NCI-H345 (cell line): ENCODE measurements around the gene ATP5PD.
"Not testable (repeated sequence)": the region's sequence is repeated elsewhere in the genome, so short reads cannot be mapped to it uniquely, and the experiment has no call there.

Source experiments
- DNase-seq: peaks from one replicate; lab custom pipeline; 2025; lab: John Stamatoyannopoulos, UW

ATP5PD gene

DNA sequence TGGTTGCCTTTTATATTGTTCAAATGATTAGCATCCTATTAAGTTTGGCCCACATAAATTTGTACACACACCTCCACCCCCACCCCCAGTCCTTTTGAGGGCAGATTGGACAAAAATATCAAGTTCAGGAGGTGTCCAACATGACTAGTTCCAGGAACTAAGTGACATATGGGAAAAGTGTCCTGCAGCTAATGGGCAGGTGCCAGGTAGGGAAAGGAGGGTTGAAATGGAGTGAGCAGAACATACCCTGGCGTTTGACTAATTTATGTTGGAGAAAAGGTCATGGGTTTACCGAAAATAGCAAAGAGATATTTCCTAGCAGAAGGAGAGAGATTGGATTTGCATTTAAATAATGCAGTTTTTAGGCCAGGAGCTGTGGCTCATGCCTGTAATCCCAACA, 5.2 kb upstream of the ATP5PD start:
- DNase-seq = no peak

DNA sequence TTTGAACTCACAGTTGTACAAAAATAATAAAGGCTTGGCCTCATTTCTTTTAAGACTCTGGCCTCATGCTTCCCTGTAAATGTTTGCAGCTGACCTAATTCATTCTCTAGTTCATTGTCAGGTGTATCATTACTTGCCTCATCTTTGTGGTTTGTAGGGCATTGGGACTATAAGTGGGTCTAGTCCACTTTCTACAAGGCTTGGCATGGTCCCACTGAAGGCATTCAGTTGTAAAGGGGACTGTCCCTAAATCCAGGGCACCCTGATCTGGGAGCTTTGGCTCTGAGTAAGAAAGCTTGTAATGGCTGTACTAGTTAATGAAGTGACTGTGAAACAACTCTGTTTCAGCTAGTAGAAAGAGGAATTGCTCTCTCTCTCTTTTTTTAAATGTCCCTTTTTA, 2.9 kb upstream of the ATP5PD start:
- no peak for DNase-seq

DNA sequence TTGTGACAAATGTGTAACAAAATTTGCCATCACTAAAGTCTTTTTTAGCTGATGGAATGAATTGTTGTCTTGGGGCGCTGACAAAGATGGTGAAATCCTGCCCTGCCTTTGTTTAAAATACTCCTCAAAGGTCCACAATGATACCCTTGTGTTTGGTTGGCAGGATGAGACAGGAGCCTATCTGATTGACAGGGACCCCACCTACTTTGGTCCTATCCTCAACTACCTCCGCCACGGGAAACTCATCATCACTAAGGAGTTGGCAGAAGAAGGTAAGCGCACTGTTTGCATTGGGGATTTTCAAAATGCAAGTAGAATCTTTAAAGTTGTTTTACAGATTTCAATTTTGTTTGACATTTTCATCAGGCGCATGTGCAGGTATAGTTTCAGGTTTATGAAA, 2.3 kb upstream of the ATP5PD start:
- DNase-seq = no peak

DNA sequence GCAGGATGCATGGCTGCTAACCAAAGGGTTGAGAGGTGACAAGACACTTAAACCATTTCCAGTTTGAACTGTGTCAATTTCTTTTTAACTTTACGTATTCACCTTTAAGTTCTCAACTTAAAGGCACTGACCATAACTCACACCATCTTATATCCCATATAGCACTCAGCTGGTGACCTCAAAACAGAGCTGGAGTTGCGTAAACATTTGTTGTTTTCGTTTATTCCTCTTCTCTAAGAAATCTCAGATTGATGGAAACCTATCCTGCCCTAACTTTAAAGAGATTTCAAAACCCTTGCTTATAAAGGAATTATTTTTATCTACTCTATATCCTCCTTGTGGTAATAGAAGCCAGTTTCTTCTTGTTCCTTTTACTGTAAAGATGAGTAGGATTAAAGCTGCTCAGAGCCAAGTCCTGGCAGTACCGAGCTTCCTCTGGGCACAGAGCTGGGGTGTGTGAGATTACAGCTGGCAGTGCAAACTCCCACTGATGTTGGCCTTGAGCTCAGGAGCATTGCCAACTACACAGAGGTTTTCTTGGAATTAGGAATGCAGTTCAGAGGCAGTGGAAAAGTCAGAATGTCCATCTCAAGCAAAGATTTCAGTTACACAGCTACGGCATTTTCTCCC, 1.6 kb upstream of the ATP5PD start:
- no peak for DNase-seq

DNA sequence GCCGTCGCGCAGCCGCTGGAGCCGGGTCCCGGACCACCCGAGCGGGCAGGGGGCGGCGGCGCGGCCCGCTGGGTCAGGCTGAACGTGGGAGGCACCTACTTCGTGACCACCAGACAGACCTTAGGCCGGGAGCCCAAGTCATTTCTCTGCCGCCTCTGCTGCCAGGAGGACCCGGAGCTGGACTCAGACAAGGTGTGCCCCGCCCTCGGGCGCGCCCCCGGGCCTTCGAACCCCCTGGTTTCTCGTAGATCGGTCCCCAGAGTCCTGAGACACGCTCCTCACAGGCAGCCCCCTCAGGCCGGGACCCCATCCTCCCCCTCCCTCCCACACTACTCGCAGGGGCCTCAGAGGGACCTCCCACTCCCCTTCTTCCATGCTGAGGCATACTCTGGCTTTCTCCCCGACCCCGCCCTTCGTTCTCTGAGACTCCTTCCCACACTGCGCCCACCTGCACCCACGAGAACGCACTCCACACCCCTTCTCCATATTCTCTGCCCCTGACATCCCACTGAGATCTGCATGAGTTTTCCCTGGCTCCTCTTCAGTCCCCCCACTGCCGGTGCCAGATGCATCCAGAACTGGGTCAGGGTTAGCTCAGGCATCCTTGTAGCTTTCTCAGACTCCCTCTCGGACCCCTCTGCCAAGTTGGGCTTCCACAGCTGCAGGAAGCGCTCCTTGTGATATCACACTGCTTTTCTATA, 779 bp upstream of the ATP5PD start:
- peak; percentile 30 for DNase-seq

DNA sequence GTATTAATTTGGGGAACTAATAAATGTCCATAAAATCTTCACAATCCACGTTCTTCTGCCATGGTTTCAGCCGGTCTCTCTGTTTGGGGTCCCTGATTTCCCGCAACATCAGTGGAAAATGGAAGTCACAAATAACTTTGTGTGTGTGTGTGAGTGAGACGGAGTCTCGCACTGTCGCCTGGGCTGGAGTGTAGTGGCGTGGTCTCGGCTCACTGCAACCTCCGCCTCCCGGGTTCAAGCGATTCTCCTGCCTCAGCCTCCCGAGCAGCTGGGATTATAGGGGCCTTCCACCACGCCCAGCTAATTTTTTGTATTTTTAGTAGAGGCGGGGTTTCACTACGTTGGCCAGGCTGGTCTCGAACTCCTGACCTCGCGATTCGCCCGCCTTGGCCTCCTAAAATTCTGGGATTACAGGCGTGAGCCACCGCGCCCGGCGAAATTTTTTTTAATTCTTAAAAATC, 793 bp downstream of the ATP5PD start:
- not testable (repeated sequence) for DNase-seq

DNA sequence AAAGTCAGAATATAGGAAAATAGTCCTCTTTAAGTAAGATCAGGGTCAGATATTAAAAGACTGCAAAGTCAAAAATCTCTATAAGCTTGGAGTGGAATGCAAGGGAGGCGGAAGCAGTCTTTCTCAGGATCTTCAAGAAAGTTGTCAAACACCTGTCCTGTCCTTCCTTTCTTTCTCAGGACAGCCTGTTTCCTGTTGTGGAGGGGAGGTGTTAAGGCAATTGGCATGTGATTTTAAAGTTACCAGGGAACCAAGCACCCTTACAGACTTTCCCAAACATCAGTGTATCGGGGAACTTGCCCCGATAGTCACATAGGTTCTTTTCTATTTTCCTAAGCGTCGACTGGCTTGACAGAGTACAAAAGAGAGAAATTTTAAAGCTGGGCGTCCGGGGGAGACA, 2.1 kb downstream of the ATP5PD start:
- no peak for DNase-seq

DNA sequence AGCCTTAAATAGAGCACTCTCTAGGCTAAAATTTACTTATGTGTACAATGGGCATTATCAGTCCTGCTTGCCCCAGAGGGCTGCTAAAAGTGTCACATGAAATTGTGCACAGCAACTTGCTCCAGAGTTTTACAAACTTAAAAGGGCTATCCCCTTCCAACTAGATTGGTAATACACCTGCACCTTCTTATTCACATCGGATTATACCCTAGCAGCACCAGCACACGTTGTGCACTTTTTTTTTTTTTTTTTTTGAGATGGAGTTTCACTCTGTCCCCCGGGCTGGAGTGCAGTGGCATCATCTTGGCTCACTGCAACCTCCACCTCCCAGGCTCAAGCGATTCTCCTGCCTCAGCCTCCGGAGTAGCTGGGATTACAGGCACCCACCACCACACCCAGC, 3.0 kb downstream of the ATP5PD start:
- not testable (repeated sequence) for DNase-seq

DNA sequence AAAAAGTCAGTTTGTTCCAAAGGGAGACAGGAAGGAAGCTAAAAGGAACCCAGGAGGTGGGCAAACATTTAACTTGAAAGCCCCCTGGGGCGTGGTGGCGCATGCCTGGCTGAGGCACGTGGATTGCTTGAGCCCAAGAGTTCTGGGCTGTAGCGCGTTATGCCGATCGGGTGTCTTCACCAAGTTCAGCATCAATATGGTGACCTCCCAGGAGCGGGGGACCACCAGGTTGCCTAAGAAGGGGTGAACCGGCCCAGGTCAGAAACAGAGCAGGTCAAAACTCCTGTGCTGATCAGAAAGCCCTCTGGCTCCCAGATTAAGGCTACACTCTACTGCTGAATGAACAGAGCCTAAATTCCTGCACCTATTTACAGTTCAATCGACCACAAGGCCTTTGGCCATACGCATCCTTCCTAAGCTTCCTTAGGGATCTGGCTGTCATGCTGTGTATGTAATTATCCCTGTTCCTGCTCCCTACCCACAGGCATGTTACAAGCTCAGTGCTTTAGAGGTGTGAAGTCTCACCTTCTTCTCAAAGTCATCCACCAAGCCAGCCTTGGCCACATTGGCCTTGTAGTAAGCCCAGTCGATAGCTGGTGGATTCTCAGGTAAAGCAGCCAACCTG, 5.0 kb downstream of the ATP5PD start:
- DNase-seq = no peak

DNA sequence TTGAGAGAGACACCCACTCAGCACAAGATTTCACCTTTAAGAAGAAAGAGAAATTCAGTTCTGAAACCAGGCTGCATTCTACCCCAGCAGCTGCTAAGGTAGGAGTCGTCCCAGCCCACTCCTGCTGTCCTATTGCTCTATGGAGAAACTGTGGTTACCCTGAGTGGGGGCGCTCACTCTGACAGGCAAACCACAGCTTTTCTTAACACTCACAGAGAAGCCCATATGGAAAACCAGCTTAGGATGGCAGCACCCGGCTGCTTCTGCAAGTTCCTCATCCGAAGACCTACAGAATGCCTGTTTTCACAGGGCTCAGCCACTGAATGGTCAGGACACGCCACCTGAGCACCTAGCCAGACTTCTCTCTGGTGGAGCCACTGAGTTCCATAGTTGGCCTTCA, 7.5 kb downstream of the ATP5PD start:
- no peak for DNase-seq

DNA sequence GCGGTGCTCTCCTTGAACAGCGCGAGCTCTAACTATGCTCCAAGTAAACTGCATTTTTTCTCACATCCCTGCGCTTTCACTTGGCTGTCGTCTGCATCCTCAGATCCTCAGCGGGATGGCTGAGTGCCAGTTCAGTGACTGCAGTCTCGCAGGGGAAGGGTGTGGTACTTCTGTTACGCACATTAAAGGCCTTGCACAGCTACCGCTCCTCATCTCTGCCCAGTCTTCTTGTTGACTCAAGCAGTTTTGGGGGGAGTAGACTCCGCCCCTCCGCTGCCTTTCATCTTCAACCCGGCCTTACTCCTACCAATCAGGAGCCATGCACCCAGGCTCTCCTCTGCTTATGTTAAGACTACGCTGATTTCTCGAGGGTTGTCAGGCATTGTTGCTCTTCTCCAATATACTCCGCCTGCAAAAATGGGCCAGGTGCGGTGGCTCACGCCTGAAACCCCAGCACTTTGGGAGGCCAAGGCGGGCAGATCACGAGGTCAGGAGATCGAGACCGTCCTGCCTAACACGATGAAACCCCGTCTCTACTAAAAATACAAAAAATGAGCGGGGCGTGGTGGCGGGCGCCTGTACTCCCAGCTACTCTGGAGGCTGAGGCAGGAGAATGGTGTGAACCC, 10.0 kb downstream of the ATP5PD start:
- no peak for DNase-seq

DNA sequence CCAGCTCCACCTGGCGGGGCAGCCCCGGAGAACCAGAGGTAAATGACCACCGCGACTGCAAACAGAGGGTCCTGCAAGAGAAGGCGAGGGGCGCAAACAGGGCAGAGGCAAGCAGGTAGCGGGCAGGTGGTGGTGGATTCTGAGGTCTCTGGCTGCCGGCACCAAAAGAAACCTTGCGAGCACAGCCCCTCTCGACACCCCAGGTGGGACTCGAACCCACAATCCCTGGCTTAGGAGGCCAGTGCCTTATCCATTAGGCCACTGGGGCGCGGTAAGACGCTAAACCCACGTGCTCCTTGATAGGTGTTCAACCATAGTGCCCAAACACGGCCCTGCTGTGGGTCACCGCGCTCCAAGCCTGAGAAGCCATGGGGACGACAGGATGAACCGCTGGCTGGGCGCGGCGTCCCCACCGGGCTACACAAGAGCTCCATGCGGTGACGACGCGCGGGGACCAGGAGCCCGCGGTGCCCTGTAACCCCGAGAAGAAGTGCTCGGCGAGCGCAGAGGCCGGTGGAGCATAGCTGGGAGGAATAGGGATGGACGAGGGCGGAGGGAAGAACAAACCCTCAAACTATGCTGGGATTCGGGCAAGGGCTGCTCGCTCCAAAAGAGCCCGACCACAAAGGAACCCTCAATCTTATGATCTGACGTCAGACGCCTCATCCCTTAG, 12.4 kb downstream of the ATP5PD start:
- DNase-seq = peak; percentile 94

DNA sequence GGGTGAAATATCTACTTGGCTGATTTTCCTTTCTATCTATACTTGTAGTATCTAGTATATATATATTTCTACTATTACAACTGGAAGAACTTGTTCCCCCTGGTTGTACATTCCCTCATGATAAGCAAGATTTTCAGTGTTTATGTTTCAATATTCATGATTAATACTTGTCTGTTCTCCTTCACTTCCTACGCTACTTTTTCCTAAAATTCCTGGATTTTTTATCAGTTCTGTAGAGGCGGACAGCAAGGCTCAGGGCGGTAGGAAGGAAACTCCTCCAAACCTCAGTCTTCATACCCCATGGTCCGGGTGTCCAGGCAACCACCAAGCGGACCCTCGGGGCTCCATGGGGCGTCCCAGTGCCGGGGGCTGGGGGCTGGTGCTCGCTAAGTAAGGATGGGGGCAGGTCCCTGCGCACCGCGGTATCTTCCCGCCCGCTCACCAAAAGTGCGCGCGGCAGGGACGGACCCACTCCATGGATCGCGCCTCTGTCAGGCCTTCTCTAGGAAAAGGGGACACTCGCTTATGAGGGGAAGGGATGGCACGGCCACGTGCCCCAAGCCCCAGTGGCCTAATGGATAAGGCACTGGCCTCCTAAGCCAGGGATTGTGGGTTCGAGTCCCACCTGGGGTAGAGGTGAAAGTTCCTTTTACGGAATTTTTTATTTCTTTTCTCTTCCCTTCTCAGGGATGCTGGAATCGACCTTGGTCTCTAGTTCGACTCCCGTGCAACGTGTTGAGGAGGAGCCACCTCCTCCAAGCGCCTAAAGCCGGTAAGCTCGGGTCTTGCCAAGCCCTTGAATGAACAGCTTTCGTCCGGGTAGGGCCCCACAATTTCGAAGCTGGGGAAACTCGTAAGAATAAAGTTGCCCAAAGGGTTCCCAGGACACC, 13.2 kb downstream of the ATP5PD start:
- peak; percentile 97 for DNase-seq

DNA sequence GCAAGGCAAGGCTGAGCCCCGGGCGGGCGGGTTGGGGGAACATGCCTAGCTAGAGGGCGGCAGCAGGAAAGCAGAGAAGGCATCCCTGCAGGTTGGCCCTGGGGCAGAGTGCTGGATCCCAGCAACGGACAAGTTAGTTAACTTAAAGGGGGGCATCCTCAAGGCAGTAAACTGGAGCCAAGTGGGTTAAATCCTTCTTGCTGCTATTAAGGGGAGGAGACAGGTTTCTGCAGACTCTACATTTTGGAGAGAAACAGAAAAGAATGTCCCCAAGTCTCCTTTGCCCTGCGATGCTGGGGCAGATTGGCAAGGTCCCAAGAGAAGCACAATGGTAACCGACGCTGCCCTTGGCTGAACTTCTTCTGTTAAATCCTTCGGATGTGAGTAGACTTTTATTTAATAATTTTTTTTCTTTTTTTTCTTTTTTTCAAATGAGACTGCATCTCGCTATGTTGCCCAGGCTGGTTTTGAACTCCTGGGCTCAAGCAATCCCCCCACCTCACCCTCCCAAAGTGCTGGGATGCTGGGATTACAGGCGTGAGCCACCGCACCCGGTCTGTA, 14.0 kb downstream of the ATP5PD start:
- DNase-seq = peak; percentile 39

DNA sequence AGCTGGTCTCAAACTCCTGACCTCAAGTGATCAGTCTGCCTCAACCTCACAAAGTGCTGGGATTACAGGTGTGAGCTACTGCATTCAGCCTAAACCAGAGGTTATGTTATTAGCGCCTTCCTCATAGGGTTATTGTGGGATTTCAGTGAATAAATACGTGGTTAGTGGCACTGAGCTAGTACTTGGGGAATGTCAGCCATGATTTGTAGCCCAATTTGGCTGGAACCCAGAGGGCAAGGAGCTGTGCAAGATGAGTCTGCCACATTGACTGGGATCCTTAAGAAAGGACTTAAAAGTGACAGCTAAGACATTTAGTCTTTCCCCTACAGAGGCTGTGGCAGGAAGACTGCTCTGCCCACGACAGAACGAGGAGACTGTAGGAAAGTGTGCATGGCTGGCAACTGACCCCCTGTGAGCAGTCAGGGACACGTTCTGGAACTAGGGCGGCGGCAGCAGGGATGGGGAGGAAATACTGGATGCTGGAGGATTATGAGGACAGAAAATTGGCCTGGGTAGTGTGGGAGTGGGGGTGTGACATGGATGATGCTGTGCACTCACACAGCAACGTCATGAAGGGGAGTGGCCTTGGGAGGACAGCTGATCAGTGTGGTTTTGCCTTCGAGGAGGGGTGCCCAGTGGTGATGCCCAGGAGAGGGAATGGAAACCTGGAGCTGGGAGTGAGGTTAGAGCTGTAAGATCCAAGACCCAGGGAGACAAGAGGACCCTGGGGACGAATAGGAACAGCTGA, 14.6 kb downstream of the ATP5PD start:
- DNase-seq = peak; percentile 93

DNA sequence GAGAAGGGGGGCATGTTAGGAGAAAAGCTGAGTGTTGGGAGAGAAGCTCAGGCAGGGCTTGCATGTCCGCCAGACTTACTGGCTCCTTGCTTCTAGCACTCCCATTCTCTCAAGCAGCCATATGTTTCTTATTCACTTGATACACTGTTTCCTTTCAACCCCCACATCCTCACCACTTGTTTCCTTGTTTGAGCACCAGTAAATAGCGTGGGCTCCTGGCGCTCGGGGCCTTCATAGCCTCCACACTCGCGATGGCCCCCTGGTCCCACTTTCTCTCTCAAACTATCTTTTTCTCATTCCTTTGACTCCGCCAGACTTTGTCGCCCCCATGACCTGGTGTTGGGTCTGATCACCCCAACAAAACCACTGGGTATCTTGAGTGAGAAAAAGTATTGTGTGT, 16.6 kb downstream of the ATP5PD start:
- no peak for DNase-seq

DNA sequence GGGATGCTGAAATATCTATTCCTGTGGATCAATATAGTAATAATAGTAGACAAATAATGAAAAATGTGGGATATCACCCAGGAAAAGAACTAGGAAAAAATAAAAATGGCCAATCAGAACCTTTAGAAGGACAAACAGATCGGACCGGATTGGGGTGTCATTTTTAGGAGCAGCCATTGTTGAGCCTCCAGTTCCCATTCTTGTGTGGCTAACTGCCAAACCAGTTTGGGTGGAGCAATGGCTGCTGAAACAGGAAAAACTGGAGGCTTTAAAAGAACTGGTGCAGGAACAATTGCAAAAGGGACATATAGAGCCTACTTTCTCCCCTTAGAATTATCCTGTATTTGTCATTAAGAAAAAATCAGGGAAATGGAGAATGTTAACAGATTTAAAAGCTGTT, 20.1 kb downstream of the ATP5PD start:
- not testable (repeated sequence) for DNase-seq

DNA sequence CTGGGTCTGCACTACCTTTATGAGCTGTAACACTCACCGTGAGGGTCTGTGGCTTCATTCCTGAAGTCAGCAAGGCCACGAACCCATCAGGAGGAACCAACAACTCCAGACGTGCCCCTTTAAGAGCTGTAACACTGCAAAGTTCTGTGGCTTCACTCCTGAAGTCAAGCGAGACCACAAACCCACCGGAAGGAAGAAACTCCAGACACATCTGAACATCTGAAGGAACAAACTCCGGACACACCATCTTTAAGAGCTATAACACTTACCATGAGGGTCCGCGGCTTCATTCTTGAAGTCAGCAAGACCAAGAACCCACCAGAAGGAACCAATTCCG, 21.4 kb downstream of the ATP5PD start:
- DNase-seq = not testable (repeated sequence)

DNA sequence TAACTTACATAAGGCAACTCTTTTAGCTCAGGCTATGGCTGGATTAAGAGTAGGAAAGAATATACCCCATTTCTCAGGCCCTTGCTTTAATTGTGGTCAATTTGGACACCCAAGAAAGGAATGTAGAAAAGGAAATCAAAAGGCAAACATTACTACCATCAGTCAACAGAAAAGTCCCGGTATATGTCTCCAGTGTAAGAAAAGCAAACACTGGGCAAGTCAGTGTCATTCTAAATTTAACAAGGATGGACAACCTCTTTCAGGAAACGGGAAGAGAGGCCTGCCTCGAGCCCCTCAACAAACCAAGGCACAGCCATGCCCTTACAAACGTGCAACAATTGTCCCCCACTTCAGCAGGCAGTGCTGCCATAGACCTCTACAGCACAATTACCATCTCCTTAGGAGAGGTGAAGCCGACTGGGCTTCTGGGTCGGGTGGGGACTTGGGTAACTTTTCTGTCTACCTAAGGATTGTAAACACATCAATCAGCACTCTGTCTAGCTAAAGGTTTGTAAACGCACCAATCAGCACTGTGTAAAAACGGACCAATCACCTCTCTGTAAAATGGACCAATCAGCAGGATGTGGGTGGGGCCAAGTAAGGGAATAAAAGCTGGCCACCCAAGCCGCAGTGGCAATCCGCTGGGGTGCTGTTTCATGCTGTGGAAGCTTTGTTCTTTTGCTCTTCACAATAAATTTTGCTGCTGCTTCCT, 21.9 kb downstream of the ATP5PD start:
- no peak for DNase-seq
